Neural cell (in vitro differentiated cells): Measurements from ENCODE around the gene IL15.

ENCODE experiments used
- CTCF ChIP-seq: fragments of 450-650 bp; IDR thresholded peaks from 2 replicates; pipeline ENCODE4 v1.5.1; 2014; ENCODE audit warnings: antibody characterized with exemption, mild to moderate bottlenecking, moderate library complexity; ENCODE audit not compliant: poor library complexity, severe bottlenecking
- EP300 ChIP-seq: fragments of 450-650 bp; conservative IDR thresholded peaks from 2 replicates; pipeline ENCODE4 v1.6.1; 2014; ENCODE audit warnings: antibody characterized with exemption, mild to moderate bottlenecking, moderate library complexity; ENCODE audit not compliant: poor library complexity, severe bottlenecking
- EZH2 ChIP-seq: fragments of 200-600, 300-800 bp; shearing (Covaris generic), sonication (generic); IDR thresholded peaks from 2 replicates; pipeline ENCODE4 v1.6.1; 2014; ENCODE audit warnings: antibody characterized with exemption, low read length, borderline replicate concordance, mild to moderate bottlenecking; ENCODE audit not compliant: insufficient read depth, poor library complexity, severe bottlenecking

- TF ChIP-seq CTCF (no peak), EP300 (no peak), EZH2 (no peak)
Measured at GRCh38 chr4:141599853-141600252, 36.5 kb upstream of the IL15 start.
